Measurements from ENCODE around the gene PRR30.

DNA sequence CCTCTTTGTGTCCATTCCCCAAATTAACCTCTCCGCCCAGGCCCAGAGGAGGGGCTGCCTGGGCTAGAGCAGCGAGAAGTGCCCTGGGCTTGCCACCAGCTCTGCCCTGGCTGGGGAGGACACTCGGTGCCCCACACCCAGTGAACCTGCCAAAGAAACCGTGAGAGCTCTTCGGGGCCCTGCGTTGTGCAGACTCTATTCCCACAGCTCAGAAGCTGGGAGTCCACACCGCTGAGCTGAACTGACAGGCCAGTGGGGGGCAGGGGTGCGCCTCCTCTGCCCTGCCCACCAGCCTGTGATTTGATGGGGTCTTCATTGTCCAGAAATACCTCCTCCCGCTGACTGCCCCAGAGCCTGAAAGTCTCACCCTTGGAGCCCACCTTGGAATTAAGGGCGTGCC is 39.2 kb downstream of the PRR30 start:
- TF ChIP-seq, protein P1, sequence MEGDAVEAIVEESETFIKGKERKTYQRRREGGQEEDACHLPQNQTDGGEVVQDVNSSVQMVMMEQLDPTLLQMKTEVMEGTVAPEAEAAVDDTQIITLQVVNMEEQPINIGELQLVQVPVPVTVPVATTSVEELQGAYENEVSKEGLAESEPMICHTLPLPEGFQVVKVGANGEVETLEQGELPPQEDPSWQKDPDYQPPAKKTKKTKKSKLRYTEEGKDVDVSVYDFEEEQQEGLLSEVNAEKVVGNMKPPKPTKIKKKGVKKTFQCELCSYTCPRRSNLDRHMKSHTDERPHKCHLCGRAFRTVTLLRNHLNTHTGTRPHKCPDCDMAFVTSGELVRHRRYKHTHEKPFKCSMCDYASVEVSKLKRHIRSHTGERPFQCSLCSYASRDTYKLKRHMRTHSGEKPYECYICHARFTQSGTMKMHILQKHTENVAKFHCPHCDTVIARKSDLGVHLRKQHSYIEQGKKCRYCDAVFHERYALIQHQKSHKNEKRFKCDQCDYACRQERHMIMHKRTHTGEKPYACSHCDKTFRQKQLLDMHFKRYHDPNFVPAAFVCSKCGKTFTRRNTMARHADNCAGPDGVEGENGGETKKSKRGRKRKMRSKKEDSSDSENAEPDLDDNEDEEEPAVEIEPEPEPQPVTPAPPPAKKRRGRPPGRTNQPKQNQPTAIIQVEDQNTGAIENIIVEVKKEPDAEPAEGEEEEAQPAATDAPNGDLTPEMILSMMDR (IDR thresholded peaks at IDR 0.05; ENCODE audit: low read length) = no peak
- no peak for TF ChIP-seq EZH2 (IDR thresholded peaks at IDR 0.05; ENCODE audit: borderline replicate concordance, low read length)

Measured in OCI-LY1 (cell line).